CD8-positive, alpha-beta memory T cell (primary cell): Measurements from ENCODE around the gene TBX1. TPM values are rescaled to one million over a fixed set of nuclear protein-coding genes. Genes with fewer than 3 reads are reported as not detected.

ENCODE experiments used
- CTCF ChIA-PET: fragments of 350-600 bp; sonication (Branson Sonifier 250); formaldehyde crosslinking; loops from one replicate; lab custom pipeline; 2021; ENCODE audit warnings: antibody characterized with exemption; lab: Charles Lee
- POLR2A ChIA-PET: fragments of 350-600 bp; sonication (Branson Sonifier 250); formaldehyde crosslinking; loops from one replicate; lab custom pipeline; 2021; ENCODE audit warnings: antibody characterized with exemption; lab: Charles Lee
- DNase-seq, 5 donors: peaks; one replicate each; pipeline versions ENCODE4 v3.0.0 to v3.0.0-alpha.2; 2020 to 2022; ENCODE audit warnings: mixed read lengths in 1 of 5
- H3K27ac ChIP-seq: one replicate; pipeline ENCODE4 v1.7.0; 2013; ENCODE audit warnings: low read depth, mild to moderate bottlenecking, low read length, moderate library complexity
- H3K27me3 ChIP-seq: 2 replicates; pipeline ENCODE4 v1.7.0; 2013; ENCODE audit warnings: low read length, mild to moderate bottlenecking; ENCODE audit not compliant: insufficient read depth, poor library complexity, severe bottlenecking
- H3K36me3 ChIP-seq: 2 replicates; pipeline ENCODE4 v1.7.0; 2013; ENCODE audit warnings: mild to moderate bottlenecking, low read length, moderate library complexity; ENCODE audit not compliant: insufficient read depth
- H3K4me1 ChIP-seq: 2 replicates; pipeline ENCODE4 v1.7.0; 2013; ENCODE audit warnings: mild to moderate bottlenecking, low read length, moderate library complexity; ENCODE audit not compliant: insufficient read depth
- H3K4me3 ChIP-seq: 2 replicates; pipeline ENCODE4 v1.7.0; 2013; ENCODE audit warnings: mild to moderate bottlenecking, low read length
- H3K9me3 ChIP-seq: 2 replicates; pipeline ENCODE4 v1.7.0; 2013; ENCODE audit warnings: mild to moderate bottlenecking, low read length
- H3K27ac Mint-ChIP-seq, 8 donors: one replicate each; pipeline ENCODE4 v1.8.0; 2020 to 2021; ENCODE audit warnings: mixed read lengths in 8 of 8, mild to moderate bottlenecking in 6 of 8, inconsistent platforms in 3 of 8, moderate library complexity in 3 of 8
- H3K27me3 Mint-ChIP-seq, 2 donors: one replicate each; pipeline ENCODE4 v1.8.0; 2020 to 2021; ENCODE audit warnings: mixed read lengths in 2 of 2, mild to moderate bottlenecking in 1 of 2, moderate library complexity in 1 of 2
- H3K36me3 Mint-ChIP-seq, 3 donors: one replicate each; pipeline ENCODE4 v1.8.0; 2020 to 2021; ENCODE audit warnings: mixed read lengths in 3 of 3, inconsistent platforms in 1 of 3, mild to moderate bottlenecking in 1 of 3
- H3K4me1 Mint-ChIP-seq, 3 donors: one replicate each; pipeline ENCODE4 v1.8.0; 2020 to 2021; ENCODE audit warnings: mixed read lengths in 3 of 3, inconsistent platforms in 1 of 3, mild to moderate bottlenecking in 1 of 3
- H3K4me3 Mint-ChIP-seq, 7 donors: one replicate each; pipeline ENCODE4 v1.8.0; 2020 to 2021; ENCODE audit warnings: mixed read lengths in 7 of 7, mild to moderate bottlenecking in 6 of 7, moderate library complexity in 4 of 7, inconsistent platforms in 2 of 7
- H3K9me3 Mint-ChIP-seq, 5 donors: one replicate each; pipeline ENCODE4 v1.8.0; 2020 to 2022; ENCODE audit warnings: mixed read lengths in 5 of 5, mild to moderate bottlenecking in 3 of 5, moderate library complexity in 2 of 5, inconsistent platforms in 1 of 5
- polyA plus RNA-seq: library from polyadenylated mRNA; unstranded; fragments of 300-500 nt; fragmentation: Illumina TruSeq; gene quantifications from one replicate; pipeline ENCODE4 v1.2.3, GENCODE V29; 2021
- total RNA-seq, 2 experiments: library from RNA; stranded (reverse); gene quantifications; one replicate each; pipeline ENCODE4 v1.2.3, GENCODE V29; 2021

Gene TBX1
- total and polyA plus RNA-seq, 3 experiments from 2014 or later: not detected

DNA sequence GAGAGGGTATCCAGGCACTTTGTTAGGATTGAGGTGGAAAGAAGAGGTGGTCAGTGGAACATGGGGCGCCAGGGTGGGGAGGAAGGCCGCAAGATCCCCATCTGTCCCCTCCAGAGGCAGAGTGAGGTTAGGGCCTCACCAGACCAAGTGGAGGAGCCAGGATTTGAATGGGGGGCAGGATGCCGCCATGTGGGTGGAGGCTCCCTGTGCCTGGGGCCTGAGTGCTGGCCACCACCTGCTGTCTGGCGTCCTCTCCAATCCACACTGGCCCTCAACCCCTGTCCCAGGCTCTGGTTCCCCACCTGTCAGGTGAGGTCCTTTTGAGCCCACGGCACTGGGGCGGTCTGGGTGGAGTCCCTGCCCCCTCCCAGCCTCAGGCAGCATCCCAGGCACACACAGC is 17.5 kb upstream of the TBX1 start:
- Histone ChIP-seq H3K4me1 (no peaks in the 10 kb centered on the region), H3K9me3 (no peaks in the 10 kb centered on the region), H3K4me3 (no peak overlapping the region), H3K27me3 (no peaks in the 10 kb centered on the region), H3K36me3 (no peaks in the 10 kb centered on the region), H3K27ac (no peak overlapping the region)
- no peaks in the 10 kb centered on the region for H3K9me3 Mint-ChIP-seq
- no peaks in the 10 kb centered on the region for H3K27me3 Mint-ChIP-seq
- H3K4me3 Mint-ChIP-seq: no peak overlapping the region
- no peak for DNase-seq
- ChIA-PET POLR2A (no interaction called here), CTCF (interaction anchor here (1.8 kb wide), 1 partner anchor 12 kb away, joined by 10 read pairs; no protein-coding TSS in a partner anchor)
- no peak overlapping the region for H3K27ac Mint-ChIP-seq
- H3K36me3 Mint-ChIP-seq: no peaks in the 10 kb centered on the region
- no peaks in the 10 kb centered on the region for H3K4me1 Mint-ChIP-seq

DNA sequence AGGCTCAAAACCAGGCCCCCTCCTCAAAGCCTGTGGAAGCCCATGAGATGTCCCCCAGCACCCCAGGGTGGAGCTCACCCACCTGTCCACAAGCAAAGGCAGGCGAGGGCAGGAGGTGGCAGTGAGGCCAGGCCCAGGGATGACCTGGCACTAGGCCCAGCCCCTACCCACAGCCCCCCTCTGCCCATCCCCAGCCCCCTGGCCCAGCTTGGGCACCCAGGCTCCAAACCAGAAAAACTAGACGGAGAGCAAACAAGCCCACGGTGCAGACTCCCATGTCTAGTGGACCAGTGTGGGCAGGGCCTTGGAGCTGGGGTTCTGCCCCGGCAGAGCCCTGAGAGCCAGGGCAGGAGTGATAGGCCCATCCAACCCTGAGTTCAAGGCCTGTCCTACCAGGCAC is 16.9 kb upstream of the TBX1 start:
- no peaks in the 10 kb centered on the region for H3K9me3 ChIP-seq
- Mint-ChIP-seq H3K27ac (no peak overlapping the region), H3K9me3 (no peaks in the 10 kb centered on the region), H3K27me3 (no peaks in the 10 kb centered on the region), H3K4me3 (no peak overlapping the region), H3K4me1 (no peaks in the 10 kb centered on the region), H3K36me3 (no peaks in the 10 kb centered on the region)
- no peak overlapping the region for H3K4me3 ChIP-seq
- CTCF ChIA-PET: no interaction called here
- POLR2A ChIA-PET: no interaction called here
- no peak for DNase-seq
- no peak overlapping the region for H3K27ac ChIP-seq
- no peaks in the 10 kb centered on the region for H3K36me3 ChIP-seq
- no peaks in the 10 kb centered on the region for H3K27me3 ChIP-seq
- no peaks in the 10 kb centered on the region for H3K4me1 ChIP-seq

DNA sequence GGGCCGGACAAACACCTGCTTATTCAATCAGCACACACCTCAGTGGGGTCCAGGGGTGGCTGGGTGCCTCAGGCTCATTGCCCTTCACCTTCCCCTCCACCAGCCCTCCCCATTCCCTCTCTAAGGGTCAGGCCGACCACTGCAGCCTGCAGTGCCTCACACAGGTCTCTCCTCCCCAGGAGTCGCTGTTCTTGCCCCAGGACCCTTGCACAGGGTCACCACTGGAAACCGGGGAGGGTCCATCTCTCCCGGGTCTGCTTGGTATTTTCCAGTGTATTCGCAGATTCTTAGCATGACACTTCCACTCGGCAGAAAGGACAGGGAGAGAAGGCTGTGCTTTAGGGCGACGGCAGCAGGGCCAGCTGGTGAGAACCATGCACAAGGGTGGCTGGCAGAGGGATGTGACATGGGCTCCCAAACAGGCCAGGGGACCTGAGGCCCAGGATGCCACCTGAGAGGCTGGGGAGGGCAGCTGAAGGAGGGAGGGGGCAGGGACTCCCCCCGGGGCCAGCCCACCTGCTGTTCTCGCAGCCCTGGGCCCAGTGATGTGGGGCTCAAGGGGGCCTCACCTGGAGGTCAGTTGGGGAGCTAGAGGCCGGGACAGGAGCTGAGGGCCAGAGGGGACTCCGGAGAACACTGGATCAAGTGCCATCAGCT is 16.1 kb upstream of the TBX1 start:
- H3K27me3 Mint-ChIP-seq: peaks cover 0 to 2% of the 10 kb centered on the region in 2 donors
- H3K36me3 ChIP-seq: no peaks in the 10 kb centered on the region
- no peak overlapping the region for H3K27ac Mint-ChIP-seq
- no peak overlapping the region for H3K4me3 ChIP-seq
- no peak overlapping the region for H3K27ac ChIP-seq
- no peaks in the 10 kb centered on the region for H3K36me3 Mint-ChIP-seq
- no peak for DNase-seq
- ChIA-PET POLR2A (no interaction called here), CTCF (no interaction called here)
- no peak overlapping the region for H3K4me3 Mint-ChIP-seq
- no peaks in the 10 kb centered on the region for H3K9me3 Mint-ChIP-seq
- no peaks in the 10 kb centered on the region for H3K4me1 Mint-ChIP-seq
- H3K27me3 ChIP-seq: no peaks in the 10 kb centered on the region
- H3K4me1 ChIP-seq: no peaks in the 10 kb centered on the region
- H3K9me3 ChIP-seq: no peaks in the 10 kb centered on the region

DNA sequence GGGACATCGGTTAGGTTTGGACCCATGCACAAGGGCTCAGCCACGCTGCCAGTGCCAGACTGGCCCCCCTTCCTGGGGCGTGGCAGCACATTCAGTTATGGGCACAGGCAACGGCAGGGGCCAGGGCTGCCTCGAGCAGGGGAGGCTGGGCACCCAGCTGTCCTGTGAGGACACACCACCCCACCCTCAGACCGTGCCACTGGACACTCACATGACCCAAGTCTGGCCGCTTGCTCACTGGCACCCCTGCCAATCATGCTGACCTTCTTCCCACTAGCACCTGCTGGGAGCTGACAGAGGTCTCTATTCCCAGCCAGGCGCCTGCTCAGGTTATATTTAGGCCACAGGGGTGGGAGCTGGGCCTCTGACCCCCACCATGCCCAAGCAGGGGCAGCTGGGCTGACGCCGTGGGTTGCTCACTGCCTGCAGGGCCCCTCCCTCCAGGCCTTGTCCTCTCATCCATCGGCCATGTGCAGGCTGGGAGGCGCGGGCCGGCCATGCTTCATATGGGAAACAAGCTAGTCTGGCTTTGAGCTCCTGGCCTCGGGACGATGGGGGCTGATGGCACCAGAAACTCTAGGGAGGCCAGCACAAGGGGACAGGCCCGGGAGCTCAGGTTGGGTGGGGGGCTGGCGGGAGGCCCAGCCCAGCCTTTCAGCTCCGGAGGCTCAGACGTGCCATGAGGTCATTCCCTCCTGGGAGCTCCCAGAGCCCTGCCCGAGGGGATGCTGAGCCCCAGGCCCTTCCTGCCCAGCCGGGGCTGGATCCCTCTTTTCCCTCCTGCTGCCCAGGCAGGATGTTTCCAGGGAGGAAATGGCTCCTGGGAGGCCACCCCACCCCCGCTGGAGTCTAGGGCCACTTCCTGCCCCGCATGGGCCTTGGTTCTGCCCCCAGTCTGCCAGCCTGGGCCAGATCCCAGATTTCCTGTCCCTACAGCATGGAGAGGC is 15.2 kb upstream of the TBX1 start:
- Mint-ChIP-seq H3K4me3 (no peak overlapping the region), H3K9me3 (no peaks in the 10 kb centered on the region), H3K36me3 (no peaks in the 10 kb centered on the region), H3K27ac (no peak overlapping the region), H3K27me3 (peaks cover 0 to 2% of the 10 kb centered on the region in 2 donors), H3K4me1 (no peaks in the 10 kb centered on the region)
- no peaks in the 10 kb centered on the region for H3K36me3 ChIP-seq
- H3K4me1 ChIP-seq: no peaks in the 10 kb centered on the region
- H3K27me3 ChIP-seq: peaks cover 6% of the 10 kb centered on the region
- ChIA-PET POLR2A (no interaction called here), CTCF (interaction anchor here (1.6 kb wide), 1 partner anchor 15 kb away, joined by 6 read pairs; no protein-coding TSS in a partner anchor)
- no peaks in the 10 kb centered on the region for H3K9me3 ChIP-seq
- no peak for DNase-seq
- no peak overlapping the region for H3K4me3 ChIP-seq
- H3K27ac ChIP-seq: no peak overlapping the region

DNA sequence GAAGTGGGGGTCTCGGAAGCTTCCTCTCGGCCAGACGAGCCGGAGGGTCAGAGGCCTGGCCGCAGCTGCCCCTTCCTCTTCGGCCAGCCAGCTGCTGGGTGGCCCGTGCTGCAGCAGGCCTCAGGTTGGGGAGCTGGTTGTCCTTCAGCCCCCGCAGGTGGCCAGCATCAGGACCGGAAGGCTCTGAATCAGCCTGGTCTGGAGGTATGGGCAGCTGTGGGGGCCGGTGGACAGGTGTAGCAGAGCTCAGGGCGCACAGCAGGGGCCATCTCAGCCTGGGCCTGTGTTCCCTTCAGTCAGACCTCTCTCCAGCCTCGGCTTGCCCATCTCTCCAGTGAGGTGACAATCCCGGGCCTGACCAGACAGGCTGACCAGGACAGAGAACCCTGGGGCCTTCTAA is 13.9 kb upstream of the TBX1 start:
- CTCF ChIA-PET: interaction anchor here (1.6 kb wide), 1 partner anchor 17 kb away, joined by 6 read pairs; no protein-coding TSS in a partner anchor
- H3K4me1 Mint-ChIP-seq: no peaks in the 10 kb centered on the region
- Histone ChIP-seq H3K27ac (no peak overlapping the region), H3K9me3 (no peaks in the 10 kb centered on the region), H3K4me1 (no peaks in the 10 kb centered on the region), H3K4me3 (no peak overlapping the region), H3K27me3 (peaks cover 8% of the 10 kb centered on the region), H3K36me3 (no peaks in the 10 kb centered on the region)
- POLR2A ChIA-PET: no interaction called here
- H3K4me3 Mint-ChIP-seq: no peak overlapping the region
- peaks cover 0 to 2% of the 10 kb centered on the region in 2 donors for H3K27me3 Mint-ChIP-seq
- H3K9me3 Mint-ChIP-seq: no peaks in the 10 kb centered on the region
- H3K27ac Mint-ChIP-seq: no peak overlapping the region
- no peak for DNase-seq
- no peaks in the 10 kb centered on the region for H3K36me3 Mint-ChIP-seq

DNA sequence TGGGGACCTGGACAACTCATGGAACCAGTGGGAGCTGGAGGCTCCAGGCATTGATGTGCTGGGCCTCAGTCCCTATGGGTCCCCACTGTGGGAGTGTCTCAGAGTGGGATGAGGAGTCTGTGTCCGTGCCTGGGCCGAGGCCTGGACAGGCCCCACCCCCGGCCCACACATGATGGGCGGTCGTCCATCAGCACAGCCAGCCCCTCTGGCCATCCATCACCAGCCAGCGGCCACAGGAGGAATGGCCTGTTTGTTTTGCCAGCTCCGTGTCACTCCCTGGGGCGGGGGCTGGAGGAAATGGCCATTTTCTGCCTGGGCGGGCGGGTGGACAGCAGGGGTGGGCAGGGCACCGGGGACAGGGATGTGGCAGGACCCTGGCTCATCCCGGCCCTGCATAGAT is 13.0 kb upstream of the TBX1 start:
- Mint-ChIP-seq H3K4me1 (no peaks in the 10 kb centered on the region), H3K27ac (no peak overlapping the region), H3K27me3 (peaks cover 3 to 4% of the 10 kb centered on the region in 2 donors), H3K36me3 (no peaks in the 10 kb centered on the region), H3K9me3 (no peaks in the 10 kb centered on the region), H3K4me3 (no peak overlapping the region)
- Histone ChIP-seq H3K9me3 (no peaks in the 10 kb centered on the region), H3K4me3 (no peak overlapping the region), H3K36me3 (no peaks in the 10 kb centered on the region), H3K27ac (no peak overlapping the region), H3K4me1 (no peaks in the 10 kb centered on the region), H3K27me3 (peaks cover 15% of the 10 kb centered on the region)
- POLR2A ChIA-PET: no interaction called here
- CTCF ChIA-PET: no interaction called here
- no peak for DNase-seq

DNA sequence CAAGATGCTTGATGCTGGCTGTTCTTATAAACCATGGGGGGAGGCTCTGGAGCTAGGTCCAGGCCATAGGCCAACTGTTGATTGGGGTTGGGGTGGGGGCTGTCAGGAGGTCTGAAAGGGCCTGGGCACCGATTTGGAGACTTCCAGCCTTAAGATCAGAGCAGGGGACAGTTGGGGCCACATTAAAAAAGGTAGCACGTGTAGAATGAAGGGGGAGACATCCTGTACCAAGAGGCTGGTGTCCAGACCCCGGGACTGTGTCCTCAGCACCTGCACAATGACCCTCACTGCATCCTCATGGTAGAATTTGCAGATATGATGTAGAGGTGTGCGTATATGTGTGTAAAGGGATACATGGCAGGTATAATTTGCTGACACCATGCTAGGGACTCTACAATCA is 12.4 kb upstream of the TBX1 start:
- no peaks in the 10 kb centered on the region for H3K4me1 Mint-ChIP-seq
- ChIA-PET POLR2A (no interaction called here), CTCF (interaction anchor here (1.7 kb wide), 1 partner anchor 18 kb away, joined by 6 read pairs; no protein-coding TSS in a partner anchor)
- Histone ChIP-seq H3K27me3 (peaks cover 17% of the 10 kb centered on the region), H3K4me1 (no peaks in the 10 kb centered on the region), H3K9me3 (no peaks in the 10 kb centered on the region), H3K4me3 (no peak overlapping the region), H3K36me3 (no peaks in the 10 kb centered on the region), H3K27ac (no peak overlapping the region)
- H3K27ac Mint-ChIP-seq: no peak overlapping the region
- peaks cover 6 to 9% of the 10 kb centered on the region in 2 donors for H3K27me3 Mint-ChIP-seq
- H3K36me3 Mint-ChIP-seq: no peaks in the 10 kb centered on the region
- no peak overlapping the region for H3K4me3 Mint-ChIP-seq
- DNase-seq: no peak
- no peaks in the 10 kb centered on the region for H3K9me3 Mint-ChIP-seq
